Keratinocyte (primary cell): ENCODE data around the gene GRIA4.

Experiments used
- EZH2 ChIP-seq: IDR thresholded peaks from one replicate; pipeline ENCODE4 v1.6.1; 2012; ENCODE audit warnings: inconsistent platforms, mild to moderate bottlenecking, low read length, moderate library complexity
- TF ChIP-seq, protein P1 (sequence below), 3 experiments: IDR thresholded peaks in 1 of 3; conservative IDR thresholded peaks in 1 of 3; optimal IDR thresholded peaks in 1 of 3; 2 replicates in 2 of 3; 3 replicates in 1 of 3; pipeline versions ENCODE3 to v1.5.1; 2011; ENCODE audit warnings: low read length in 3 of 3, mild to moderate bottlenecking in 3 of 3, moderate library complexity in 2 of 3, control low read depth in 1 of 3, inconsistent platforms in 1 of 3; ENCODE audit not compliant: insufficient read depth in 2 of 3; ENCODE audit errors: extremely low read depth in 1 of 3

GRCh38 chr11:105802390-105802789 is 192.5 kb downstream of the GRIA4 start:
- TF ChIP-seq, protein P1, sequence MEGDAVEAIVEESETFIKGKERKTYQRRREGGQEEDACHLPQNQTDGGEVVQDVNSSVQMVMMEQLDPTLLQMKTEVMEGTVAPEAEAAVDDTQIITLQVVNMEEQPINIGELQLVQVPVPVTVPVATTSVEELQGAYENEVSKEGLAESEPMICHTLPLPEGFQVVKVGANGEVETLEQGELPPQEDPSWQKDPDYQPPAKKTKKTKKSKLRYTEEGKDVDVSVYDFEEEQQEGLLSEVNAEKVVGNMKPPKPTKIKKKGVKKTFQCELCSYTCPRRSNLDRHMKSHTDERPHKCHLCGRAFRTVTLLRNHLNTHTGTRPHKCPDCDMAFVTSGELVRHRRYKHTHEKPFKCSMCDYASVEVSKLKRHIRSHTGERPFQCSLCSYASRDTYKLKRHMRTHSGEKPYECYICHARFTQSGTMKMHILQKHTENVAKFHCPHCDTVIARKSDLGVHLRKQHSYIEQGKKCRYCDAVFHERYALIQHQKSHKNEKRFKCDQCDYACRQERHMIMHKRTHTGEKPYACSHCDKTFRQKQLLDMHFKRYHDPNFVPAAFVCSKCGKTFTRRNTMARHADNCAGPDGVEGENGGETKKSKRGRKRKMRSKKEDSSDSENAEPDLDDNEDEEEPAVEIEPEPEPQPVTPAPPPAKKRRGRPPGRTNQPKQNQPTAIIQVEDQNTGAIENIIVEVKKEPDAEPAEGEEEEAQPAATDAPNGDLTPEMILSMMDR (optimal IDR thresholded peaks at IDR 0.05 in 1 of 3, IDR thresholded peaks at IDR 0.05 in 1 of 3, conservative IDR thresholded peaks at IDR 0.05 in 1 of 3; ENCODE audit: extremely low read depth in 1 of 3, insufficient read depth in 2 of 3, low read length in 3 of 3): no peak
- TF ChIP-seq EZH2: no peak
